Mucosa of descending colon (tissue), 3 donors: ENCODE data around the gene RPS19BP1. TPM values are rescaled to one million over a fixed set of nuclear protein-coding genes. Genes with fewer than 3 reads are reported as not detected.

ENCODE experiments used
- ATAC-seq: fragments of 200-7000 bp; cut with Tn5 transposase; one replicate; pipeline ENCODE4 v1.9.1; 2020; ENCODE audit warnings: mild to moderate bottlenecking, moderate library complexity
- DNase-seq, 3 donors: peaks; one replicate each; pipeline ENCODE4 v3.0.0-alpha.2; 2020
- H3K36me3 ChIP-seq: fragments of 200-600 bp; one replicate; pipeline ENCODE4 v1.8.0; 2021; ENCODE audit warnings: low read depth, mild to moderate bottlenecking
- H3K4me1 ChIP-seq: fragments of 200-600 bp; one replicate; pipeline ENCODE4 v1.8.0; 2021; ENCODE audit warnings: low read depth, mild to moderate bottlenecking
- H3K4me3 ChIP-seq: fragments of 200-600 bp; one replicate; pipeline ENCODE4 v1.8.0; 2021; ENCODE audit warnings: mild to moderate bottlenecking
- H3K9me3 ChIP-seq: fragments of 200-600 bp; one replicate; pipeline ENCODE4 v1.8.0; 2021; ENCODE audit warnings: mild to moderate bottlenecking
- CTCF ChIP-seq: fragments of 200-600 bp; IDR thresholded peaks from one replicate; pipeline ENCODE4 v1.8.0; 2022; ENCODE audit warnings: antibody characterized with exemption, mild to moderate bottlenecking
- intact Hi-C, 2 donors: fragments of 100-400 bp; cut with DNase I in 1 of 2; cut with micrococcal nuclease in 1 of 2; formaldehyde crosslinking; loops; one replicate each; pipeline versions ENCODE4 v1.11.0 to v1.11.1; 2022; cut with DNase I, micrococcal nuclease
- total RNA-seq, 3 donors: library from RNA; stranded (reverse); fragmentation: NEBNext Ultra II Directional in 2 of 3; extraction: Animal tissue kit (Norgen Biotek cat#: 25700) in 2 of 3; gene quantifications; one replicate each; pipeline versions ENCODE4 v1.2.1 to v1.2.4, GENCODE V29; 2021 to 2023
- donor health status: DM: no; HTN: no; CAD: no; lungs with moderate emphysema.
- donor health status: DM: no; HTN: no; CAD: no.
- donor health status: DM: no; HTN: yes; CAD: no.

RPS19BP1 gene
- total RNA-seq, 3 donors from 2014 or later: 59.1 to 77.7 (median 61.2) TPM

GRCh38 chr22:39502109-39502788 is 30.3 kb downstream of the RPS19BP1 start, which contains the start of gene MIEF1:
TSS of gene MIEF1 (plus strand) at chr22:39502290. CDS start at chr22:39511295, 9,005 bp downstream.
- Histone ChIP-seq H3K9me3 (no peaks in the 10 kb centered on the region), H3K4me1 (peaks cover 19% of the 10 kb centered on the region), H3K4me3 (peak within 1 kb of the TSS; percentile 91), H3K36me3 (peaks cover 15% of the 10 kb centered on the region)
- no peak for TF ChIP-seq CTCF
- intact Hi-C loops: no loop called here
- DNase-seq (peak; percentile 98 to 99 (median 99)), ATAC-seq (peak; percentile 99)

GRCh38 chr22:39501644-39502108 is 30.9 kb downstream of the RPS19BP1 start:
- no peaks in the 10 kb centered on the region for H3K9me3 ChIP-seq
- ATAC-seq (no peak), DNase-seq (no peak)
- no peak for TF ChIP-seq CTCF
- H3K4me1 ChIP-seq: peaks cover 19% of the 10 kb centered on the region
- intact Hi-C loops: no loop called here
- H3K4me3 ChIP-seq: peak overlapping the region; percentile 91
- peaks cover 15% of the 10 kb centered on the region for H3K36me3 ChIP-seq

- no peak for TF ChIP-seq CTCF
- Histone ChIP-seq H3K4me1 (peaks cover 19% of the 10 kb centered on the region), H3K36me3 (peaks cover 11% of the 10 kb centered on the region), H3K9me3 (no peaks in the 10 kb centered on the region), H3K4me3 (no peak overlapping the region)
- ATAC-seq: no peak
- DNase-seq: peak in 1 of 3 donors; percentile 47
- intact Hi-C loops: no loop called here
Measured at GRCh38 chr22:39500101-39500500, 32.4 kb downstream of the RPS19BP1 start.

- peaks cover 18% of the 10 kb centered on the region for H3K4me1 ChIP-seq
- no peak for DNase-seq
- no peaks in the 10 kb centered on the region for H3K9me3 ChIP-seq
- TF ChIP-seq CTCF: no peak
- H3K36me3 ChIP-seq: peaks cover 3% of the 10 kb centered on the region
- ATAC-seq: no peak
- intact Hi-C loops: no loop called here
- no peak overlapping the region for H3K4me3 ChIP-seq
Measured at GRCh38 chr22:39498802-39499201, 33.7 kb downstream of the RPS19BP1 start.

GRCh38 chr22:39498368-39498767 is 34.2 kb downstream of the RPS19BP1 start:
- H3K36me3 ChIP-seq: peaks cover 3% of the 10 kb centered on the region
- peak; percentile 42 to 49 (median 48) for DNase-seq
- no peak overlapping the region for H3K4me3 ChIP-seq
- no peaks in the 10 kb centered on the region for H3K9me3 ChIP-seq
- TF ChIP-seq CTCF: no peak
- no peak for ATAC-seq
- H3K4me1 ChIP-seq: peaks cover 14% of the 10 kb centered on the region
- intact Hi-C loops: no loop called here
